Endothelial cell (in vitro differentiated cells): ENCODE results near the gene CCDC9. TPM values are rescaled to one million over a fixed set of nuclear protein-coding genes. Genes with fewer than 3 reads are reported as not detected.
A peak's percentile ranks its signal among the peaks of the same experiment; 100 is the strongest.

Experiments
- DNase-seq: peaks from one replicate; pipeline ENCODE4 v3.0.0; 2021; ENCODE audit warnings: low spot score
- H3K27ac Mint-ChIP-seq: one replicate; pipeline ENCODE4 v1.8.0; 2021; ENCODE audit warnings: mixed read lengths, inconsistent platforms; ENCODE audit not compliant: unreplicated experiment
- H3K27me3 Mint-ChIP-seq: one replicate; pipeline ENCODE4 v1.8.0; 2021; ENCODE audit warnings: mild to moderate bottlenecking, moderate library complexity, mixed read lengths, inconsistent platforms; ENCODE audit not compliant: unreplicated experiment
- H3K36me3 Mint-ChIP-seq: one replicate; pipeline ENCODE4 v1.8.0; 2021; ENCODE audit warnings: mild to moderate bottlenecking, low read depth, mixed read lengths, inconsistent platforms; ENCODE audit not compliant: unreplicated experiment
- H3K4me1 Mint-ChIP-seq: one replicate; pipeline ENCODE4 v1.8.0; 2021; ENCODE audit warnings: mild to moderate bottlenecking, mixed read lengths, inconsistent platforms; ENCODE audit not compliant: unreplicated experiment
- H3K4me3 Mint-ChIP-seq: one replicate; pipeline ENCODE4 v1.8.0; 2021; ENCODE audit warnings: mild to moderate bottlenecking, mixed read lengths, inconsistent platforms; ENCODE audit not compliant: unreplicated experiment
- H3K9me3 Mint-ChIP-seq: one replicate; pipeline ENCODE4 v1.8.0; 2021; ENCODE audit warnings: mixed read lengths, inconsistent platforms; ENCODE audit not compliant: unreplicated experiment
- CTCF ChIP-seq: fragments of 200-600 bp; sonication (generic); IDR thresholded peaks from one replicate; pipeline ENCODE4 v1.5.0; 2021; ENCODE audit warnings: antibody characterized with exemption; ENCODE audit not compliant: unreplicated experiment
- total RNA-seq: library from RNA; stranded (reverse); fragmentation: NEBNext Ultra II Directional; extraction: Animal tissue kit (Norgen Biotek cat#: 25700); gene quantifications from one replicate; pipeline ENCODE4 v1.2.1, GENCODE V29; 2021; ENCODE audit not compliant: unreplicated experiment

Gene CCDC9
- total RNA-seq, 1 donor from 2014 or later, result 28.0 TPM

DNA sequence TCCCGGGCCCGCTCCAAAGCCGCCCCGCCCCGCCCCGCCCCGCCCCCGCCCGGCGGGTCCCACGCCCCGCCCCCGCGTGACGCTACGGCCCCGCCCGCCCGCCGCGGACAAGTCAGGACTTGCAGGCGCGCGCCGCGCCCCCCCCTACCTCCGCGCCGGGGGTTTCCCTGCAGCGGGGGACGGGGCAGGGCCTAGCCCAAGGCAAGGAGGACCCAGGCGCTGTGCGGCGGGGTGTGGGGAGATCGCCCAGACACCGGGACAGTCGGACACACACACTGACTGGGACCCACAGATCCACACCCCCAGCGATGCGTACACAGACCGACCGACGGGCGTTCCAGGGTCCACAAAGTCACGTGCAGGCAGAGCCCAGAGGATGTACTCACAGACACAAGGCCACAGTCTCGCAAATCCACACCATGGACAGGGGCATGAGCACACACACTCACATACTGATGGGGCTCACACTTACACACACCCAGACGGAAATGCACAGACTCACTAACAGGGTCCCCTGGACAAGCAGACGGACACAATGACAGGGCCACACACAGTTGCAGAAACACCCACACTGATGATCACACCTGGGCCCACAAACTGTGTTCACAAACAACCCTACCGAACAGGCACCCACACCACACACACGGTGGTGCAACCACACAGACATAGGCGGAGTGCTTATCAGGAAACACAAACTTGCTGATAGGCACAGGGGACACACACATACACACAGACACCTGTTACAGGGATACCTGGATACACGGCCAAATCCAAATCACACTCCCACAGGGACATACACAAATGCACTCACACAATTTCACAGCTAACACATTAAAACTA, 24.9 kb upstream of the CCDC9 start:
- Mint-ChIP-seq H3K27ac (peak overlapping the region; percentile 93), H3K27me3 (peaks cover 16% of the 10 kb centered on the region), H3K4me1 (peaks cover 15% of the 10 kb centered on the region), H3K4me3 (peak overlapping the region; percentile 90), H3K9me3 (no peaks in the 10 kb centered on the region), H3K36me3 (peaks cover 7% of the 10 kb centered on the region)
- no peak for TF ChIP-seq CTCF
- peak; percentile 86 for DNase-seq

DNA sequence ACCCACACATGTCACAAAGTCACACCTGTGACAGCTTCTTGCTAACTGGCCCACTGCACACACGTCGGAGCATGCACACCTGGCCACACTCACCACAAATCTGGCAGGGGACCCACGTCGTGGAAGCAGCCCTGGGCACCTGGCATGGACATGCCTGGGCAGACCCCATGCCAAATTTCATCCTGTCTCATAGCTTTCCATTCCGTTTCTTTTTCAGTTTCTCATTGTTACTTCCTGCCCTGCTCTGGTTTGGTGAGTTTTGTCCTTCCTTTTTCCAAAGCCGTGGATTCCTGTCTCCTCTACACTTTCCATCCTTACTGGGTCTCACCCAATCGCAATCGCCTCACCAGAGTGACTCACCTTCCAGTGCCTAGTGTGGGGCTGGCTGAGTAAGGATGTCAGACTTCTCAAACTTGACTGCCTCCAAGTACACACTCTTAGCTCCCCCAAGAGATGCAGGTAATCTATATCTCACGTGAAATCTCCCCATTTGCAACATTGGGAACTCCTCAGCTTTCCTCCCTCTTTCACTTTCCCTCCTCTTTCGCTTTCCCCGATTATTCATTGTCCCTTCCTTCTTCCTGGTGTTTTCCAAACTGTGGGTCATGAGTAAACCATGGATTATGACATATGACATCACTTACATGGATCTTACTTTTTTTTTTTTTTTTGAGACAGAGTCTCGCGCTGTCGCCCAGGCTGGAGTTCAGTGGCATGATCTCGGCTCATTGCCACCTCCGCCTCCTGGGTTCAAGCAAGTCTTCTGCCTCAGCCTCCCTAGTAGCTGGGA, 23.7 kb upstream of the CCDC9 start:
- Mint-ChIP-seq H3K27me3 (peaks cover 17% of the 10 kb centered on the region), H3K9me3 (no peaks in the 10 kb centered on the region), H3K4me1 (peaks cover 15% of the 10 kb centered on the region), H3K36me3 (peaks cover 7% of the 10 kb centered on the region), H3K27ac (peak overlapping the region; percentile 93), H3K4me3 (peak overlapping the region; percentile 90)
- DNase-seq, result no peak
- no peak for TF ChIP-seq CTCF

GRCh38 chr19:47236072-47236675, 20.2 kb upstream of the CCDC9 start:
- no peak for TF ChIP-seq CTCF
- Mint-ChIP-seq H3K9me3 (no peaks in the 10 kb centered on the region), H3K36me3 (peaks cover 11% of the 10 kb centered on the region), H3K4me1 (peaks cover 20% of the 10 kb centered on the region), H3K4me3 (no peak overlapping the region), H3K27me3 (peaks cover 19% of the 10 kb centered on the region), H3K27ac (no peak overlapping the region)
- DNase-seq, result no peak

GRCh38 chr19:47239152-47239551, 17.2 kb upstream of the CCDC9 start:
- Mint-ChIP-seq H3K27ac (peak overlapping the region; percentile 27), H3K27me3 (peaks cover 8% of the 10 kb centered on the region)
- no peak for TF ChIP-seq CTCF

More at GRCh38 chr19:47239152-47239551, 17.2 kb upstream of the CCDC9 start:
- peaks cover 12% of the 10 kb centered on the region for H3K4me1 Mint-ChIP-seq
- DNase-seq, result no peak
- H3K36me3 Mint-ChIP-seq, result peaks cover 10% of the 10 kb centered on the region
- no peaks in the 10 kb centered on the region for H3K9me3 Mint-ChIP-seq
- H3K4me3 Mint-ChIP-seq, result peak overlapping the region; percentile 85
